Amniotic stem cell (primary cell): ENCODE results near the gene FLT4.

ENCODE experiments used
- DNase-seq: peaks from one replicate; lab custom pipeline; 2025; lab: John Stamatoyannopoulos, UW

The FLT4 gene

DNA sequence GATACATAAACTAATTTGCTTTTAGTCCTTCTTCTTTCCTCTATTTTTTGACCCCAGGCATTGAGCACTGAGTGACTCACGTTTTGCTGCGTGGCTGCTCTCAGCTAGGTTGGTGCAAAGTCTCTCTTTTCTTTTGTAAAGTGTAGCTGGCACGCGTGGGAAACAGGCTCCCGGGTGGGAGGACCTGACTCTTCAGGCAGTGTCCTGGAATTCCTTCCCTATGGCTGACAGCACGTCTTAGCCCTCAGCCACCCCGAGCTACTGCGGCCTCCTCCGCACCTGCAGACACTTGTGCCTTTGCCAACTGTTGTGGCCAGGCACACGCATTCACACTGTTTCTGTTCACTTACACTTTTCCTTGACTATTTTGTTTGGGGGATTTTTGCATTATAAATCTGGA is 57.2 kb downstream of the FLT4 start:
- no peak for DNase-seq

DNA sequence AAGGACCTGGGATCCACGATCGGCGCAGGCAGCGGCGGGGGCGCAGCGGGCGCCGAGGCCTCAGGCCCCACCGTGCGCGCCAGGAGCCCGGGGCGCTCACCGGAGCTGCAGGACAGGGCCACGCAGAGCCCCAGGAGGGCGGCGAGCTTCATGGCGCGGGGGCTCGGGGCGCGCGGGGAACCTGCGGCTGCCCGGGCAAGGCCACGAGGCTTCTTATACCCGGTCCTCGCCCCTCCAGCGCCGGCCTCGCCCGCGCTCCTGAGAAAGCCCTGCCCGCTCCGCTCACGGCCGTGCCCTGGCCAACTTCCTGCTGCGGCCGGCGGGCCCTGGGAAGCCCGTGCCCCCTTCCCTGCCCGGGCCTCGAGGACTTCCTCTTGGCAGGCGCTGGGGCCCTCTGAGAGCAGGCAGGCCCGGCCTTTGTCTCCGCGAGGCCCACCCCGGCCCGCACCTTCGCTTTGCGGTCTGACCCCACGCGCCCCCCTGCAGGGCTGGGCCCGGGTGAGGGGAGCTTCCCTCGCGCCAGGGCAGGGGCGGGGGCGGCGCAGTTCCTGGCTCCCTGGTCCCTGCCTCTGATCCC is 58.0 kb downstream of the FLT4 start, which contains the start of gene SCGB3A1:
TSS of gene SCGB3A1 (minus strand) at position 189 of the 577 bp plus-strand sequence. CDS start at position 152, 37 bp downstream.
- no peak for DNase-seq

DNA sequence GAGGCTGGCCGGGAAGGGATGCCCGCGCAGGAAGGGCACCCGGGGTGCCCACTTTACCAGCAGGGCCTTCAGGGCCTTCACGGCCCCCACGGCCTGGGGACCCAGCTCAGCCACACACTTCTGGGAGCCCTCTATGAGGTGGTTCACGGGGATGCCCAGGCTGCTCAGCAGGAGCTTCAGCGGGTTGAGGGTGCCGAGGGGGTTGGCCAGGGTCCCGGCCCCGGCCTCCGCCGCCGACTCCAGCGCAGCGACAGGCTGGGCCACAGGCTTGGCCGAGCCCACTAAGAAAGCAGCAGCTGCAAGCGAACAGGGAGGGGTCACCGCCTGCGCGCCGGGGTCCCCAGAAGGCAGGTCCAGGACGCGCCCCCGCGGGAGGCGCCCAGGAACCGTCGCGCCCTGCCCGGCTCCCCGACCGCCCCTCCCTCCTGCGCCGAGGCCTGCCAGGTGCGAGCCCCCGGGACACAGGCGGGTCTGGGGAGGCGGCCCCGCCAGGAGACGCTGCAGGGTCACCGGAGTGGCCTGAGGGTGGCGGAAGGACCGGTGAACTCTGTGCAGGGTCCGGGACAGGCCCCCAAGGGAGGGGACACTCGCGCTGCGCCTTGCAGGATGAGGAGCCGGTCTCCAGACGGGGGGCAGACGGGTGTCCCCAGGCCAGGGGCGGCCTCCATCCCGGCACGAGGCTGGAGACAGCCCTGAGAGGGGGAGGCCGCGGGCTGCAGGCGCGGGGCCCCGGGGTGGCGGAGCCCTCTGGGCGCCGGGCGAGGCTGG is 58.7 kb downstream of the FLT4 start:
- no peak for DNase-seq

DNA sequence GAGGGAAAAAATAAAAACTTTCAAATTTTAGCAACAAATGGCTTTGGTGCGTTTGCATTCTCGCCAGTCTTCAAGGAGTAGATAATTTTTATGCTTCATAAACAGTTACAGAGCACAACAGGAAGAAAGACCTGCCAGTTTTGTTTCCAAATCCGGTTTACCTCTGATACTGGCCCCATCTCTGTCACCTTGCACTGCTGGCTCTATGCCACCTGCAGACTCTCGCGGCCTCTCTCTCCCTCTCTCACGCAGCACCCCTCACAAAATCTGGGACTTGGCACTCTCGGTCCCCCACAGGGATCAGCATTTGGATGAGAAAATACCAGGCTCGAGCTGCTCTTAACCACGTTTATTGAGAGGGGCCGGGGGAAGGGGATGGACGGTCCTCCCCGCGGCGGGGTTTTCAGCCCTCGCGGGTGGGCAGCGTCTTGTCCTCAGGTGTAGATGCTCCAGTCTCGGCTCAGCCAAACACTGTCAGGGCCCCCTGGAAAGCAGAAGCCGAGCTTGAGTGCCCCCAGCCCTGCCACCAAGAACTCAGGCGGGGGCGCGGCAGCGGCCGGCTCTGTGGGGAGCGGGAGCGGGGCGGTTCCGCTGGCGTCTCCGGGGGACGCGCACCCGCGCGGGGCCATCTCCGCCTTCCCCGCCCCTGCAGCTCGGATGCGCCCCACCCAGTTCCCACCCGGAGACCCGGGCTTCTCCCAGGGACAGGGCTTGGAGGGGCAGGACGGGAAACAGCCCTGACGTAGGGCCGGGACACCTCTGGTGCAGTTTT is 59.4 kb downstream of the FLT4 start:
- DNase-seq, result no peak

DNA sequence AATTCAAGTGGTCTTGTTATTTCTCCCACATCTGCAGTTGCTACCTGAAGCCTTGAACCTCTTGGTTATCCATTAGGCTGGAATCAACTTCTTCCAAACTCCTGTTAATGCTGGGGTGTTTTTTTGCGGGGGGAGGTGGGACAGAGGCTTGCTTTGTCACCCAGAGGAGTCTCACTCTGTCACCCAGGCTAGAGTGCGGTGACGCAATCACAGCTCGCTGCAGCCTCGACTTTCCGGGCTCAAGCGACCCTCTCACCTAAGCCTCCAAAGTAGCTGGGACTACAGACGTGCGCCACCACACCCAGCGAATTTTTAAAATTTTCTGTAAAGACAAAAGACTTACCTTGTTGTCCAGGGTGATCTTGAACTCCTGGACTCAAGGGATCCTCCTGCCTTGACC is 62.5 kb downstream of the FLT4 start:
- DNase-seq, result no peak

DNA sequence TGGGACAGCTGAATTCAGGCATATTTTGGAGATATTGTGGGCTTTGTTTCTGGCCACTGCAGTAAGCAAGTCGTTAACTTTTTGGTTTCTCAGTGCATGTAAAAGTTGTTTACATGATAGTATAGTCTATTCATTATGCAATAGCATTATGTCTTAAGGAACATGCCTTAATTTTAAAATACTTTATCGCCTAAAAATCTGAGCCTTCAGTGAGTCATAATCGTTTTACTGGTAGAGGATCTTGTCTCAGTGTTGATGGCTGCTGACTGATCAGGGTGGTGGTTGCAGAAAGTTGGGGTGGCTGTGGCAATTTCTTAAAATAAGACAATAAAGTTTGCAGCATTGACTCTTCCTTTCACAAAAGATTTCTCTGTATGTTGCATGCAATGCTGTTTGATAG is 63.2 kb downstream of the FLT4 start:
- DNase-seq, result no peak

DNA sequence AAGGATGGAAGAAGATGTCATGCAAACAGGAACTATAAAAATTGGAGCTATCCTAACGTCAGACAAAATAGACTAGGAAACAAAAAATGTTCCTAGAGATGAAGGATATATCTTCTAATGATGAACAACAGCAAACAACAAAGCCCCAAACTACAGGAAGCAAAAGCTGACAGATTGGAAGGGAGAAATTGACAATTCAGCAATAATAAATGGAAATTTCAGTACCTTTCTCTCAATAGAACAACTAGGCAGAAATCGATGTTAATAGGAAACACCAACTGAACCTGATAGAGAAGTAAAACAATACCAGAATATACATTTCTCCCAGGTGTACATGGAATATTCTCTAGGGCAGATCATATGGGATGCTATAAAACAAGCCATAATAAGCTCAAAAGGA is 65.7 kb downstream of the FLT4 start:
- no peak for DNase-seq

DNA sequence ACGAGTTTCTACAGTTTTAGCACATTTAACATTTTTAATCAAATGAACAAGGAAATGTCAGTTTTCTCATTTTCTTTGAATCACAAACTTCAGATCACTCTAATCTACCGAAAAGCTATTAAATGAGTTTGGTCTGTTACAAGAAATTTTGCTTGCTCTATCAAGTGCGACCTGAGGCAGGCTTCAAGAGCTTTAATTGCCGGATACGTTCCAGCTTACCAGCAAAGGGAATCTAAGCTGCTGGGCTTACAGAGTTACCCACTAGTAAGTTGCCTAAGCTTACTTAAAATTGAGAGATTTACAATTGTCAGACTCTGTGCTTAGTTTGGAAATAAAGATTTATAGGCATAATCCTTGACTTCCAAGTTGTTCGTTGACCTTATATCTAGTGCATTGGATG is 68.7 kb downstream of the FLT4 start:
- no peak for DNase-seq

DNA sequence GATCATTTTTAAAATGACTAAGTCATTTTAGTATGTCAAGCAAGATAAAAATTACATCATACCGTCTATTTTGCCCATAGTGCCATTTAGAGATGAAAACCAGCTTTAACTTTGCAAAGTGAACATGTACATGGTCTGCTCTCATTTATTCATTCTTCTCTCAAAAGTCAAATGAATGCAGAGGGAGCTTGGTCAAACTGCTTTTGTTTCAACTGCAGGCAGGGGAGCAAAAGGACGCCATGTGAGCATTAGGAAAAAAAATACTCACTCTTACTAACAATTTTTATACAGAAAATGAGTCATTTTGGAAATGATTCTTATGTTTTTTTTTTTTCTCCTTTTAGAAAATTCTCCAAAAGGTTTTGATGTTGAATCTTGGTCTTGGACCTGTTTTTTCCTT is 73.8 kb downstream of the FLT4 start:
- no peak for DNase-seq

DNA sequence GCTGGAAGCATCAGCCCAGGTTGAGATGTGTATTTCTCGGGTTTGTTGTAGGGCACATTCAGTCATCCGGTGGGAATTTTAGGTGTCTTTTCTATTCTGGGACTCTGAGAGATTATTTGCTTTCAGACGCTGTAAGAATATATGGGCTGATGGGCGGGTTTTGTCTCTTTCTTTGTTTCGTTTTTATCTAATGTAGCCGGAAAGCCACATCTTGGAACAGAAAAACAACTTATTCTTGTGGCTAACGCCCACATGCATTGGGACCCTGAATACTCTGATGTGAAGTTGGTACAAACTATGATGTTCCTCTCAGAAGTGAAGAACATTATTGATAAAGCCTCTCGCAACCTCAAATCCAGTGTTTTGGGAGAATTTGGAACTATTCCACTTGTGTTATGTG is 80.5 kb downstream of the FLT4 start:
- DNase-seq, result no peak

DNA sequence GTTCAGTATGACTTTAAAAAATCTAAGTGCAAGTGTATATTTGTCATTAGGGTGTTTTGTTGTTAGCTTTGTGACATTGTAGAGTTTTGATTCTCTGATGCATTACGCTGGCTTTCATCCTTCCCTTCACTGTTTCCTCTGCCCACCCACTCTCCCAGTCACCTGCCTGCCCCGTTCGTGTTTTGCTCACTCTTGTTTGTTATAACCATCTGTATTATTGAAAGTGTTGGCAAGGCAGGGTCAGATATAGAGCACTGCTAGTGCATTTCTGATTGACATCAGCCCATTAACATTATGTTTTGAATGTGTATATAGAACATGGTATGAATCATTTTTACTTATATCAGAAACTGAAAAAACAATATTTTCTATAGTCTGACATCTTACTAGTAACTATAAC is 85.4 kb downstream of the FLT4 start:
- no peak for DNase-seq

DNA sequence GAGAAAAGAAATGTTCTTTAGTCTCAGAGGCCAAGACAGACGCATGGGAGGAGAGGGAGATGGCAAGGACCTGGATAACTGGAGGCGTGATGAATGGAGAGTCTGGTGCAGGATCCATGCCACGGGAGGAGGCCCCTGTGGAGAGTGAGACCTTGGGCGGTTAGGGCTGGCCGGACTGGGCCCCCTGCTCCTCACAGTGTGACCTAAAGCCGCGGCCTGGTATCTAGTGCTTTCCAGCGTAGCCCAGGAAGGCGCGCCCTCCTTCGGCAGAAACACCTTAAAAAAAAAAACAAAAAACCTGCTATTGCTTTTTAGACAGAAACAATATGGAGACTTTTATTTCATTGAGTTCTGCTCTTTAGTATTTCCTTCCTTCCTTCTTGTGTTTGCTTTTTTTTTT is 91.2 kb downstream of the FLT4 start:
- no peak for DNase-seq

DNA sequence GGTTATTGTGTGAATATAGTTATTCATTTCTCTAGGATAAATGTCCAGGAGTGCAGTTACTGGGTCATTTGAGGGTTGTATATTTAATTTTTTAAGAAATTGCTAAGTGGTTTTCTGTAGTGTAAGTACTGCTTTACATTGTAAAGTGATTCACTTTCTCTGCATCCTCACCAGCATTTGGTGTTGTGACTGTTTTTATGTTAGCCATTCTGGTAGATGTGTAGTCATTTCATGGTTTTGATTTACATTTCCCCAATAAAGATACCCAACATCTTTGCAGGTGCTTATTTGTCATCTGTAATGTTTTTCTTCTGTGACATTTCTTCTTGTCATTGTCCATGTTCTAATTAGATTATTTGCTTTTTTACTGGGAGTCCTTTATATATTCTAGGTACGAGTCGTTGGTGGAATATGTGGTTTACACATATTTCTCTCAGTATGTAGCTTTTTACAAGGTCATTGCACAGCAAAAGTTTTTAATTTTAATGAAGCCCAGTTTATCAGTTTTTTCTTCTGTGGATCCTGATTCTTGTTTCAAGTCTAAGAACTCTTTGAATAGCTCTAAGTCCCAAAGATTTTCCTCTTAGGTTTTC is 92.1 kb downstream of the FLT4 start:
- DNase-seq, result no peak

DNA sequence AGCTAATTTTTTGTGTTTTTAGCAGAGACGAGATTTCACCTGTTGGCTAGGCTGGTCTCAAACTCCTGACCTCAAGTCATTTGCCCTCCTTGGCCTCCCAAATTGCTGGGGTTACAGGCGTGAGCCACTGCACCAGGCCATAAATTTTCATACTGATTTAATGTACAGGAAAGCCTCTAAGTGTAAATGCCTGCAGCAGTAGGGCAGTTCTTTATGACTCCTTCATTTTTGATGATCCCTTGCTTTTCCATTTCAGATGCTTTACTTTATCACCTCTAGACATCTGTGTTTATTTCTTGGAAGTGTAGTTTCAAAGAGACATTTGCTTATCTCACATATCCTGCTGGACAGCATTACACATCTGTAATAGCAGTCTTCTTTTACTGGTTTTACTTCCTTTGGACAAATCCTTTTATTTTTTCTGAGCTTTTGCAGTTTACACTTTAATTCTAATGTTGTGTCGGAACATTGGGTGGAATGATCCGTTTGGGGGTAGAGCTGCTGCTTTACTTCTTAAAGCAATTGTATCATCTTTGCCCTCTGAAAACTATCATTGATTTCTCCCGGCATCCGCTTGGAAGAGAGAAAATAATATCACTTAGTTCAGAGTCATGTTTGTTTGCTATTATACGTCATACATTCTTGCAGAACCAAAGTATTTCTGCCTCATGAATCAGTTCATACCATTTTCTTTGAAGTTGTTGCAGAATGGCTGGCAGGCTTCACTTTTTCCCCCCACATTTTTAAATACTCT is 94.1 kb downstream of the FLT4 start:
- DNase-seq, result no peak

DNA sequence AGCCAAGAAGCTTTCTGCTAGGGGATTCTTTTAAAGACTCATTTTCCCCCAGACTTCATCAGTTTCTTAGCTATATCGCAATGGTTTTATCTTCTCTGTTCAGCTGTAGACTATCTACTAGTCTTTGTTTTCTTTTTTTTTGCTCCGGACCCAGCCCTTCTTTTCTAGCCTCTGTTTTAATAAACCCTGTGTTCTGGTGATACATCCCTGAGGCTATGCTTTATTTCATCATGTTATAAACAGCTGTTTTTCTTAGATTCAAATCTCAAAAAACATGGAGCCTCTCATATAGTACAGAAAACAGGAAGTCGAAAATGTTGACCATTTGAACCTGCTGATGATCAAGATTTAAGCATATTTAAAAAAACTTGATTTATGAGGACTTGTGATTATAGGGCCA is 95.9 kb downstream of the FLT4 start:
- no peak for DNase-seq
